ENCODE measurements around the gene KLHL29. TPM values are rescaled to one million over a fixed set of nuclear protein-coding genes. Genes with fewer than 3 reads are reported as not detected.

KLHL29 gene
- total RNA-seq, 1 donor from 2014 or later: 5.5 TPM

- Histone ChIP-seq H3K9me3 (ENCODE audit: insufficient read depth, low read depth, low read length) (no peaks in the 10 kb centered on the region), H3K27me3 (ENCODE audit: insufficient read depth, low read length) (no peaks in the 10 kb centered on the region), H3K79me2 (ENCODE audit: insufficient read depth, low read length) (no peaks in the 10 kb centered on the region), H3K4me2 (ENCODE audit: low read length) (no peak overlapping the region), H4K20me1 (ENCODE audit: insufficient read depth, low read length) (no peaks in the 10 kb centered on the region), H3K4me1 (ENCODE audit: insufficient read depth, low read length) (peaks cover 6% of the 10 kb centered on the region), H3K9ac (ENCODE audit: low read length) (no peak overlapping the region), H3K36me3 (ENCODE audit: insufficient read depth, low read length) (no peaks in the 10 kb centered on the region), H3K4me3 (ENCODE audit: insufficient read depth, low read depth, low read length) (no peak overlapping the region), H3K27ac (ENCODE audit: low read depth, low read length) (no peak overlapping the region), H2AFZ (ENCODE audit: low read depth, low read length) (no peak overlapping the region)
- no peak for FAIRE-seq
- no peak for DNase-seq (ENCODE audit: low read depth)
- Mint-ChIP-seq H3K27me3 (ENCODE audit: low read depth, unreplicated experiment) (peaks cover 55% of the 10 kb centered on the region), H3K36me3 (ENCODE audit: low read depth, unreplicated experiment) (no peaks in the 10 kb centered on the region), H3K4me1 (ENCODE audit: low read depth, unreplicated experiment) (peaks cover 16% of the 10 kb centered on the region), H3K4me3 (ENCODE audit: unreplicated experiment) (no peak overlapping the region), H3K27ac (ENCODE audit: unreplicated experiment) (no peak overlapping the region), H3K9me3 (ENCODE audit: unreplicated experiment) (no peaks in the 10 kb centered on the region)
- TF ChIP-seq EZH2 (IDR thresholded peaks at IDR 0.05; ENCODE audit: insufficient read depth, low read length) (no peak), CTCF (IDR thresholded peaks at IDR 0.05; ENCODE audit: insufficient read depth, low read depth, low read length) (no peak)
Observed at GRCh38 chr2:23591111-23591510, 206.1 kb downstream of the KLHL29 start.

GRCh38 chr2:23592061-23592685, 207.2 kb downstream of the KLHL29 start:
- H4K20me1 ChIP-seq (ENCODE audit: insufficient read depth, low read length): no peaks in the 10 kb centered on the region
- H3K4me2 ChIP-seq (ENCODE audit: low read length): no peak overlapping the region
- no peaks in the 10 kb centered on the region for H3K27me3 ChIP-seq (ENCODE audit: insufficient read depth, low read length)
- H3K36me3 ChIP-seq (ENCODE audit: insufficient read depth, low read length): no peaks in the 10 kb centered on the region
- no peak overlapping the region for H3K4me3 ChIP-seq (ENCODE audit: insufficient read depth, low read depth, low read length)
- Mint-ChIP-seq H3K4me1 (ENCODE audit: low read depth, unreplicated experiment) (peaks cover 21% of the 10 kb centered on the region), H3K9me3 (ENCODE audit: unreplicated experiment) (no peaks in the 10 kb centered on the region), H3K4me3 (ENCODE audit: unreplicated experiment) (no peak overlapping the region), H3K27me3 (ENCODE audit: low read depth, unreplicated experiment) (peaks cover 49% of the 10 kb centered on the region), H3K27ac (ENCODE audit: unreplicated experiment) (no peak overlapping the region), H3K36me3 (ENCODE audit: low read depth, unreplicated experiment) (no peaks in the 10 kb centered on the region)
- no peak for TF ChIP-seq EZH2 (IDR thresholded peaks at IDR 0.05; ENCODE audit: insufficient read depth, low read length)
- TF ChIP-seq CTCF (IDR thresholded peaks at IDR 0.05; ENCODE audit: insufficient read depth, low read depth, low read length): no peak
- DNase-seq (ENCODE audit: low read depth) (no peak), FAIRE-seq (no peak)
- no peaks in the 10 kb centered on the region for H3K79me2 ChIP-seq (ENCODE audit: insufficient read depth, low read length)
- no peak overlapping the region for H3K27ac ChIP-seq (ENCODE audit: low read depth, low read length)
- no peaks in the 10 kb centered on the region for H3K9me3 ChIP-seq (ENCODE audit: insufficient read depth, low read depth, low read length)
- H3K4me1 ChIP-seq (ENCODE audit: insufficient read depth, low read length): peaks cover 13% of the 10 kb centered on the region
- no peak overlapping the region for H3K9ac ChIP-seq (ENCODE audit: low read length)
- no peak overlapping the region for H2AFZ ChIP-seq (ENCODE audit: low read depth, low read length)
